K562 (cell line): ENCODE measurements around the gene NFATC3. TPM values are rescaled to one million over a fixed set of nuclear protein-coding genes. Genes with fewer than 3 reads are reported as not detected.

Experiments used
- ATAC-seq: fragments of 200-7000 bp; cut with Tn5 transposase; 3 replicates; pipeline ENCODE4 v1.9.1; 2020; ENCODE audit warnings: moderate library complexity
- BruUV-seq: library from RNA; stranded (reverse); fragments of 400-500 nt; replicated peaks from 2 replicates; lab custom pipeline; 2021; lab: Mats Ljungman, UMichigan
- CTCF ChIA-PET: fragments of 300-600 bp; formaldehyde crosslinking; extraction: SDS; loops from one replicate; lab custom pipeline; 2021; ENCODE audit warnings: low intra/inter-chr PET ratio; lab: Yijun Ruan, JAX
- POLR2A ChIA-PET: fragments of 300-600, 350-650 bp; sonication (Branson Sonifier 250); formaldehyde crosslinking; extraction: SDS; loops from one replicate; lab custom pipeline; 2021; ENCODE audit warnings: antibody characterized with exemption, inconsistent platforms; lab: Yijun Ruan, JAX
- DNase-seq, 4 experiments: peaks; one replicate each; pipeline versions ENCODE4 v3.0.0 to v3.0.0-alpha.2; 2011 to 2018; ENCODE audit warnings: low spot score in 3 of 4, mixed read lengths in 3 of 4; ENCODE audit errors: extremely low read depth in 1 of 4
- FAIRE-seq: peaks from 2 replicates; lab custom pipeline; 2011; peaks lifted over from hg19 to GRCh38; lab: Jason Lieb, UNC
- H2AFZ ChIP-seq: 2 replicates; pipeline ENCODE4 v1.6.0; 2011; ENCODE audit warnings: low read depth, low read length, control low read depth, inconsistent platforms
- H3K27ac ChIP-seq: fragments of 200-600 bp; 3 replicates; pipeline ENCODE4 v1.8.0; 2011; ENCODE audit warnings: low read depth, mild to moderate bottlenecking, control low read depth, inconsistent platforms, low read length, moderate library complexity, mixed read lengths; ENCODE audit errors: extremely low read depth
- H3K27me3 ChIP-seq, 2 experiments: fragments of 300-600 bp in 1 of 2; 2 replicates in 1 of 2; 3 replicates in 1 of 2; pipeline versions ENCODE4 v1.6.0 to v1.8.0; 2011; ENCODE audit warnings: inconsistent platforms in 2 of 2, low read length in 2 of 2, mild to moderate bottlenecking in 1 of 2, mixed read lengths in 1 of 2, moderate library complexity in 1 of 2; ENCODE audit not compliant: control insufficient read depth in 2 of 2, insufficient read depth in 2 of 2
- H3K36me3 ChIP-seq: fragments of 300-600 bp; 3 replicates; pipeline ENCODE4 v1.8.0; 2011; ENCODE audit warnings: mild to moderate bottlenecking, low read length, inconsistent platforms; ENCODE audit not compliant: control insufficient read depth, insufficient read depth
- H3K4me1 ChIP-seq, 2 experiments: fragments of 200-600 bp in 1 of 2; replicated peaks in 1 of 2; 2 replicates in 1 of 2; 3 replicates in 1 of 2; pipeline versions ENCODE4 v1.5.1 to v1.8.0; 2011; ENCODE audit warnings: inconsistent platforms in 2 of 2, low read length in 2 of 2, mild to moderate bottlenecking in 1 of 2, mixed read lengths in 1 of 2, moderate library complexity in 1 of 2; ENCODE audit not compliant: control insufficient read depth in 2 of 2, insufficient read depth in 2 of 2
- H3K4me2 ChIP-seq: 2 replicates; pipeline ENCODE4 v1.6.1; 2011; ENCODE audit warnings: low read length, control low read depth, inconsistent platforms, mixed read lengths; ENCODE audit not compliant: insufficient read depth
- H3K4me3 ChIP-seq: fragments of 200-600 bp; sonication (generic), shearing (Covaris generic); 2 replicates; pipeline ENCODE4 v1.5.1; 2016; ENCODE audit warnings: control low read depth, inconsistent platforms
- H3K79me2 ChIP-seq: fragments of 200-600 bp; 3 replicates; pipeline ENCODE4 v1.8.0; 2011; ENCODE audit warnings: low read length, inconsistent platforms; ENCODE audit not compliant: control insufficient read depth, insufficient read depth
- H3K9ac ChIP-seq, 2 experiments: 2 replicates each; pipeline versions ENCODE4 v1.6.0 to v1.6.1; 2011; ENCODE audit warnings: low read depth in 2 of 2, low read length in 2 of 2, control low read depth in 1 of 2, inconsistent platforms in 1 of 2, mild to moderate bottlenecking in 1 of 2, mixed read lengths in 1 of 2; ENCODE audit not compliant: insufficient read depth in 1 of 2
- H3K9me1 ChIP-seq: one replicate; pipeline ENCODE4 v1.6.0; 2011; ENCODE audit warnings: inconsistent platforms, mild to moderate bottlenecking, low read length, moderate library complexity; ENCODE audit not compliant: control insufficient read depth, insufficient read depth
- H3K9me3 ChIP-seq: replicated peaks from 2 replicates; pipeline ENCODE4 v1.5.1; 2011; ENCODE audit warnings: low read depth, low read length, inconsistent platforms; ENCODE audit not compliant: control insufficient read depth, insufficient read depth
- H4K20me1 ChIP-seq: replicated peaks from 2 replicates; pipeline ENCODE4 v1.6.1; 2011; ENCODE audit warnings: low read length, inconsistent platforms, mixed read lengths; ENCODE audit not compliant: control insufficient read depth, insufficient read depth
- C11orf30 ChIP-seq: fragments of 450-650 bp; IDR thresholded peaks from 2 replicates; pipeline ENCODE4 v1.6.1; 2016; ENCODE audit warnings: low read depth, mild to moderate bottlenecking
- PHTF2 ChIP-seq: fragments of 250-450 bp; sonication (Bioruptor Pico); IDR thresholded peaks from 2 replicates; pipeline ENCODE4 v1.5.0; 2021; ENCODE audit warnings: mild to moderate bottlenecking
- PRMT5 ChIP-seq: sonication (generic); formaldehyde crosslinking; IDR thresholded peaks from 2 replicates; pipeline ENCODE4 v1.5.0; 2020; ENCODE audit warnings: missing genetic modification reagents
- RBM14 ChIP-seq: fragments of 200-400 bp; formaldehyde crosslinking; IDR thresholded peaks from 2 replicates; pipeline ENCODE4 v1.6.1; 2018; ENCODE audit warnings: low read depth, mild to moderate bottlenecking, low read length, moderate library complexity, borderline replicate concordance; ENCODE audit not compliant: insufficient read depth
- RFX5 ChIP-seq: IDR thresholded peaks from 2 replicates; pipeline ENCODE4 v1.6.1; 2011; ENCODE audit warnings: low read depth, mild to moderate bottlenecking, improper control_type of control experiment, low read length
- SNRNP70 ChIP-seq: fragments of 200-400 bp; formaldehyde crosslinking; optimal IDR thresholded peaks from 2 replicates; pipeline ENCODE3; 2017; ENCODE audit warnings: low read depth, low read length
- SOX6 ChIP-seq: fragments of 450-650 bp; IDR thresholded peaks from 2 replicates; pipeline ENCODE4 v1.6.1; 2014; ENCODE audit warnings: mild to moderate bottlenecking
- WGBS: fragments of 100-300 bp; shearing (Covaris generic); methylation state at CpG from one replicate; pipeline ENCODE4 v1.1.6; 2016; ENCODE audit warnings: low coverage, mixed read lengths; ENCODE audit not compliant: insufficient coverage; ENCODE audit errors: missing lambda C conversion rate; 5-methylcytosine and 5-hydroxymethylcytosine counted together
- in situ Hi-C: fragments of 300-500 bp; cut with MboI; formaldehyde crosslinking; loops from 4 replicates; pipeline ENCODE4 v1.15.0; 2018; ENCODE audit warnings: inconsistent platforms, mixed read lengths
- intact Hi-C: fragments of 100-400 bp; cut with micrococcal nuclease; formaldehyde crosslinking; loops from 2 replicates; pipeline ENCODE4 v1.14.2; 2022
- polyA plus RNA-seq, 8 experiments: library from polyadenylated mRNA; depleted of rRNA in 4 of 8; stranded (reverse) in 5 of 8; unstranded in 3 of 8; fragments of >200 nt; fragmentation: Nextera tagmentation in 2 of 8; fragmentation: Illumina TruSeq in 1 of 8; extraction: Ambion mirVana in 2 of 8; extraction: Trizol in 1 of 8; gene quantifications; 2 replicates each; pipeline versions ENCODE4 v1.2.1 to v1.2.3, GENCODE V29; 2011 to 2014; ENCODE audit warnings: inconsistent platforms in 1 of 8, missing spikeins in 1 of 8
- total RNA-seq, 7 experiments: library from RNA; depleted of rRNA in 6 of 7; stranded (reverse); fragments of >200 nt in 6 of 7; fragmentation: Illumina TruSeq in 2 of 7; extraction: Trizol in 2 of 7; gene quantifications; 2 replicates each; pipeline versions ENCODE4 v1.2.1 to v1.2.3, GENCODE V29; 2011 to 2021; ENCODE audit warnings: low replicate concordance in 1 of 7
- TF ChIP-seq, protein P1 (sequence below): fragments of 450-650 bp; formaldehyde crosslinking; IDR thresholded peaks from 2 replicates; pipeline ENCODE4 v1.4.0; 2022; ENCODE audit warnings: missing genetic modification characterization

Gene NFATC3
- total and polyA plus RNA-seq, 9 of the 15 experiments (the other 6 are each of a cell fraction or from before 2014, with no cell fraction given) = 15.7 to 98.4 (median 59.4) TPM

- Histone ChIP-seq H3K9ac (peak overlapping the region in 1 of 2 experiments; percentile 38; a peak in 1 of 4 replicates), H3K4me2 (no peak overlapping the region; the same call in 1 of the 2 replicates), H2AFZ (no peak overlapping the region), H3K4me1 (peaks cover 0 to 3% of the 10 kb centered on the region in 2 experiments; a peak in 1 of 5 replicates), H4K20me1 (0 out of 2 replicates have a peak, but pooled peaks cover 4% of the 10 kb centered on the region), H3K9me1 (no peaks in the 10 kb centered on the region), H3K79me2 (peaks cover 89% of the 10 kb centered on the region), H3K36me3 (peaks cover 44% of the 10 kb centered on the region; the same call in 2 of the 3 replicates), H3K27ac (no peak overlapping the region), H3K27me3 (no peaks in the 10 kb centered on the region), H3K4me3 (no peak overlapping the region), H3K9me3 (no peaks in the 10 kb centered on the region)
- POLR2A ChIA-PET = interaction anchor here (0.6 to 2.6 kb wide), 7 partner anchors 8 to 1560 kb away, joined by 3 to 17 read pairs (median 3); partner anchors contain the start of gene NFATC3
- FAIRE-seq (no peak), DNase-seq (no peak), ATAC-seq (peak; percentile 67)
- CTCF ChIA-PET = no interaction called here
- in situ Hi-C loops (no loop called here), intact Hi-C loops (no loop called here)
- BruUV-seq = no TSS peak
- WGBS = 77% methylated on average over 6 of the region's 6 CpGs
- no peak for TF ChIP-seq C11orf30
- no peak for TF ChIP-seq SNRNP70
- TF ChIP-seq PHTF2 (CRISPR knock-in tag) = no peak
- no peak for TF ChIP-seq RFX5
- no peak for TF ChIP-seq PRMT5 (CRISPR knock-in tag)
- no peak for TF ChIP-seq RBM14
- TF ChIP-seq, protein P1, sequence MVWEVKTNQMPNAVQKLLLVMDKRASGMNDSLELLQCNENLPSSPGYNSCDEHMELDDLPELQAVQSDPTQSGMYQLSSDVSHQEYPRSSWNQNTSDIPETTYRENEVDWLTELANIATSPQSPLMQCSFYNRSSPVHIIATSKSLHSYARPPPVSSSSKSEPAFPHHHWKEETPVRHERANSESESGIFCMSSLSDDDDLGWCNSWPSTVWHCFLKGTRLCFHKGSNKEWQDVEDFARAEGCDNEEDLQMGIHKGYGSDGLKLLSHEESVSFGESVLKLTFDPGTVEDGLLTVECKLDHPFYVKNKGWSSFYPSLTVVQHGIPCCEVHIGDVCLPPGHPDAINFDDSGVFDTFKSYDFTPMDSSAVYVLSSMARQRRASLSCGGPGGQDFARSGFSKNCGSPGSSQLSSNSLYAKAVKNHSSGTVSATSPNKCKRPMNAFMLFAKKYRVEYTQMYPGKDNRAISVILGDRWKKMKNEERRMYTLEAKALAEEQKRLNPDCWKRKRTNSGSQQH (CRISPR knock-in tag) = no peak
- no peak for TF ChIP-seq SOX6
These were observed 43.6 kb downstream of the NFATC3 start for GRCh38 chr16:68128577-68129305.
